RWPE2 (cell line): ENCODE results near the gene SF3B3.

Source experiments
- ATAC-seq: fragments of 200-7000 bp; cut with Tn5 transposase; 3 replicates; pipeline ENCODE4 v1.9.1; 2021; ENCODE audit warnings: low read depth
- DNase-seq: peaks from one replicate; pipeline ENCODE4 v3.0.0-alpha.2; 2020; ENCODE audit warnings: low spot score
- H3K27ac ChIP-seq: fragments of 450-650 bp; 2 replicates; pipeline ENCODE4 v1.5.1; 2017; ENCODE audit warnings: mild to moderate bottlenecking; ENCODE audit not compliant: poor library complexity, severe bottlenecking
- H3K27me3 ChIP-seq: fragments of 250-450 bp; sonication (Bioruptor Pico); 2 replicates; pipeline ENCODE4 v1.5.1; 2021; ENCODE audit warnings: mild to moderate bottlenecking, moderate library complexity; ENCODE audit not compliant: insufficient read depth, poor library complexity, severe bottlenecking
- H3K36me3 ChIP-seq: fragments of 250-450 bp; sonication (Bioruptor Pico); 2 replicates; pipeline ENCODE4 v1.5.1; 2020; ENCODE audit warnings: low read depth, mild to moderate bottlenecking, moderate library complexity
- H3K4me1 ChIP-seq: fragments of 250-450 bp; sonication (Bioruptor Pico); 2 replicates; pipeline ENCODE4 v1.5.1; 2021; ENCODE audit warnings: mild to moderate bottlenecking, moderate library complexity; ENCODE audit not compliant: insufficient read depth, poor library complexity, severe bottlenecking
- H3K4me3 ChIP-seq: fragments of 250-450 bp; sonication (Bioruptor Pico); 2 replicates; pipeline ENCODE4 v1.5.1; 2021; ENCODE audit warnings: mild to moderate bottlenecking, moderate library complexity; ENCODE audit not compliant: severe bottlenecking
- H3K9me3 ChIP-seq: fragments of 250-450 bp; sonication (Bioruptor Pico); 2 replicates; pipeline ENCODE4 v1.5.1; 2021; ENCODE audit warnings: mild to moderate bottlenecking, moderate library complexity; ENCODE audit not compliant: severe bottlenecking
- CTCF ChIP-seq: fragments of 450-650 bp; IDR thresholded peaks from one replicate; pipeline ENCODE4 v1.5.1; 2017; ENCODE audit warnings: mild to moderate bottlenecking, moderate library complexity; ENCODE audit not compliant: poor library complexity, severe bottlenecking

Gene SF3B3

DNA sequence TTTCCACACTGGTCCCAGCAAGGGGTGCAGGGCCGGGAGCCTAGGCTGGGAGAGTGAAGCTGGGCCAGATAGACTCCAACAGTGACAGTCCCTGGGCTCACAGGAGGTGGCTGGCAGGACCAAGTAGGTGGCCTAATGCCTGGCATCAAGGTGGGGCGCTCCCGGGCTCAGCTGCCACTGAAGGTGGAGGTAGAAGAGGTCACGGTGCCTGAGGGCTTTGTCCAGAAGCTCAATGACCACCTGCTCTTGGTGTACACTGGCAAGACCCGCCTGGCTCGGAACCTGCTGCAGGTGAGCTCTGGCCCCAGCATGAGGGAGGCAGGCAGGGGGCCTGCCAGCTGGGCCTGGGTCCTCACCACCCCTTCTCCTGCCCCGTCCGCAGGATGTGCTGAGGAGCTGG lies 45.4 kb upstream of the SF3B3 start:
- no peak for TF ChIP-seq CTCF
- Histone ChIP-seq H3K36me3 (peaks cover 35% of the 10 kb centered on the region), H3K4me3 (no peak overlapping the region), H3K9me3 (no peaks in the 10 kb centered on the region), H3K27me3 (no peaks in the 10 kb centered on the region), H3K4me1 (peaks cover 15% of the 10 kb centered on the region), H3K27ac (peak overlapping the region; percentile 11)
- DNase-seq (no peak), ATAC-seq (no peak)

DNA sequence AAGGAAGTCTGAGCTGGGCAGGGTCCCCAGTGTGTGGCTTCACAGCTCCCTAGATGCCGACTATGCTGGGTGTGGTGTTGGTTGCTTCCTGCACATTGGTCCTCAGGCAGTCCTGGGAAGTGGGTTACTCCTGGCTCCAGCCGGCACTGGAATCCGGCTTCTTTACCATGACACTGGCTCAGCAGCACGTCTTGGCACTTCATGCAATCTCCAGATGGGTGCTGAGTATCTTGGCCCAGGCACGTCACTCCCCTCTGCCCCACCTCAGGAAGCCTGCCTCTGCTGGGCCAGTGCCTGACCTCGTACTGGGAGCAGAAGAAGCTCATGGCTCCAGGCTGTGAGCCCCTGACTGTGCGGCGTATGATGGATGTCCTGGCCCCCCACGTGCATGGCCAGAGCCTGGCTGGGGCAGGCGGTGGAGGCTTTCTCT lies 44.7 kb upstream of the SF3B3 start:
- peaks cover 15% of the 10 kb centered on the region for H3K4me1 ChIP-seq
- no peak for DNase-seq
- no peaks in the 10 kb centered on the region for H3K27me3 ChIP-seq
- TF ChIP-seq CTCF, result no peak
- H3K9me3 ChIP-seq, result no peaks in the 10 kb centered on the region
- H3K27ac ChIP-seq, result peak overlapping the region; percentile 11
- 0 out of 3 replicates have a peak, but pooled peaks have one; percentile 3 for ATAC-seq
- no peak overlapping the region for H3K4me3 ChIP-seq
- H3K36me3 ChIP-seq, result peaks cover 43% of the 10 kb centered on the region

DNA sequence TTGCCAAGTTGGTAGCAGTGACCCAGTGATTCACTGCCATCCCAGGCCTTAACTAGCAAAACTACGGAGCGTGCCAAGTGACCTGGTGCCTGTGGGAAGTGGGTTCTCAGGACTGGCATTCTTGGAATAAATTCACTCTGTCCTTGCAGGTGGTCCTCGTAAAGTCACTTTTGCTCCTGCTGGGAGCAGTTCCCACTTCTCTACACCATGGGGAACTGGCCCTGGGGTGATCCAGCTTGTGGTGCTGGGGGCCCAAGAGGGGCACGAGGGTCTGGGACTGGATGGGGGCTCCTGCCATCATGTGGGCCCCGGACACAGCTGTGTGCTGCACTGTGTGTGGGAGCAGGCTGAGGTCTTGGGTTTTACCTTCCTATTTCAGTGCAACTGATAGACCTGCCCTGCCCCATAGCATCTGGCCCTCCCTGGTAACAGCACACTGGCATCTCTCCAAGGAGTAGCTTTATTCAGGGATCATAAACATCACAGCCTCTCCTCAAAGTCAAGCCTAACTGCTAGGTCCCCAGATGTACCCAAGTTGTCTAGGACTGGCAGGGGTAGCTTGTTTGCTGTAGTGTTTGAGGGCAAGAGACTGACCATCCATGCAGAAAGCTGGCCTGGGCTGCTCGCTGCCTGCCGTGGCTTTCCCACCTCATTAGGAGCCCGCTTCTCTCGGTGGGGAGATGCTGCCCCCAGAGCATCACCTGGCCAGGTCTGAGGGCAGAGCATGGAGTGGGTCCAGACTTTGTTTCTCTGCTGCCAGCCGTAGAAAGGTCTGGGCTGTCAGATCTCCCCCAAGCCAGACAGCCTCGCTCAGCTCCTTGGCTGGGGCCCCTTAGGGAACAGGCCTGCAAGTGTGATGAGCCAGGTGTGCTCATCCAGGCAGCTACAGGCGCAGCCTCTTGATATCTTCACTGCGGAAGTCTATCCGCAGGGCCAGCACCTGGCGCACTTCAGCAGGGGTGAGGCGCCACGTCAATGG lies 43.2 kb upstream of the SF3B3 start:
- TF ChIP-seq CTCF, result no peak
- peaks cover 15% of the 10 kb centered on the region for H3K4me1 ChIP-seq
- H3K27me3 ChIP-seq, result no peaks in the 10 kb centered on the region
- no peak for ATAC-seq
- no peak for DNase-seq
- H3K27ac ChIP-seq, result no peak overlapping the region
- H3K4me3 ChIP-seq, result no peak overlapping the region
- H3K9me3 ChIP-seq, result no peaks in the 10 kb centered on the region
- peaks cover 58% of the 10 kb centered on the region for H3K36me3 ChIP-seq

DNA sequence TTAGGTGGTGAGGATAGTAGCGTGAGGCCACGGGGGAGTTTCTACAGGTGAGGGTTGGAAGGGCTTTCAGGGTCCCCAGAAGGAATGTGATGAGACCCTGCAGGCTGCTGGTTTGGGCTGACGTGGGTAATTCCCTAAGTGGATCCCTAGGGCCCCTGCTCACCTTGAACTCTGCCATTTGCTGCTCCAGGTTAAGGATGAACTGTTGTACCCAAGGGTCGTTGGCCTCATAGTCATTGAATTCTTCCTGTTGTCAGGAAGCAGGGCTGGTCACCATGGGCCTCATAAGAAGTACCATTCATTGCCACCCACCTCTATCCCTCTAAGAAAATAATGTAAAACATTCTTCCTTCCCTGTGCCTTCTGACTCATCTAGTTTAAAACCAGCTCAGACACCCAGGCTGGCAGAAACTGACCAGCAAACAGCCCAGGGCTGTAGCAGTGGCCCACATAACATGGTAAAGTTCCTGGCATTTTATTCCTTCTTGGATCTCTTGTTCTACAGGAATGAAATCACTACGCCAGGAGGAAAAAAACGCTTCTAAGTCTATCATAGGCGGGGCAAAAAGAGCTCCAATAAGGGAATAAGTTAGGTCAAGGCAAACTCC lies 41.6 kb upstream of the SF3B3 start:
- ATAC-seq (0 out of 3 replicates have a peak, but pooled peaks have one; percentile 12), DNase-seq (no peak)
- H3K27me3 ChIP-seq, result no peaks in the 10 kb centered on the region
- peaks cover 4% of the 10 kb centered on the region for H3K4me1 ChIP-seq
- no peak overlapping the region for H3K4me3 ChIP-seq
- peaks cover 64% of the 10 kb centered on the region for H3K36me3 ChIP-seq
- no peak for TF ChIP-seq CTCF
- H3K9me3 ChIP-seq, result no peaks in the 10 kb centered on the region
- H3K27ac ChIP-seq, result no peak overlapping the region
